ENCODE data around the gene WDR7.
A peak's percentile ranks its signal among the peaks of the same experiment; 100 is the strongest.

Gene WDR7

DNA sequence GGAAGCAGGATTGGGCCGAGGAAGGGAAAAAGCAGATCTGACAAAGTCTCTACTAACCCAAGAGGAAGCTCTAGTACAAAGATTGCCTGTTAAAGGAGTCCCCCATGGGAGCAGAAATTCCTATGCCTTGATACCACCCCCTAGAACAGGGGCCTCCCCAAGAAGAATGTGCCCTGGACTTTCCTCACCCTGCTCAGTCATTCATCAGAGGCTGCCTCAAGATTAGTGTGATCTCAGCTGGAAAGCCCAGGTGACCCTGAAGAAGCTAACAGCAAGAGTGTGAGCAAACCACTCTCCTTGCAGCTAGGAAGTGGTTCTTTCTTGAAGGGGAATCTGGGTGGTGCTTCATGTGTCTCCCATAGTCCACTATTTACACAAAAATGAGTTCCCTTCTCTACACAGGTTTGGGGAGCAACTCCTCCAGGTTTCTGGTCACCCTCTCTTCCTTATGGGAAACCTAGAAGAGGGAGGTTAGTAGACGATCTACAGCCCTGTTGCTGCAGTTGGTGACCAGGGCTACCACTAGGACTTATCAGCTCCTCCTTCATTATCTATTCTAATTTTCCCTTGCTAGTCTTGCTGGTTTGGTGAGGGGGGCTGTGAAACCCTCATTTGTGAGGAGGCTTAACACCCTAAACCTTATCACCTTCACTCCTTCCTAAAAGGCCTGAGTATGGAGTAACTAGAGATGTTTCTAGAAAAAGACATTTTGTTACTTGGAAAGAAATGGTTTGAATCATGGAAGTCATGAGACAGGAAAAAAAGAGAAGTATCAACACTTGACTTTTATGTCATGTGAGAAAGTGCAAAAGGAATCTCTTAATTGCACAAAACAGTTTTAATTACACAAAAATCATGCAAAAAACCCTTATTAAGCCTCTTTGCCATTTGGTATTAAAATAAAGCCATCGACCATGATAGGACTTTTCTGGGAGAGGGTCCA, 2.9 kb upstream of the WDR7 start:
- H3K9me2 ChIP-seq (ENCODE audit: low read depth, low read length), result no peaks in the 10 kb centered on the region
- H4K20me1 ChIP-seq (ENCODE audit: insufficient read depth, low read length), result no peaks in the 10 kb centered on the region
- H3K4me2 ChIP-seq (ENCODE audit: low read length), result no peak overlapping the region
- peaks cover 14% of the 10 kb centered on the region for H3K79me2 ChIP-seq (ENCODE audit: insufficient read depth, low read length)
- peaks cover 25% of the 10 kb centered on the region for H3K4me1 ChIP-seq (ENCODE audit: insufficient read depth, low read length, severe bottlenecking)
- H3K27ac ChIP-seq (ENCODE audit: low read depth, low read length, poor library complexity, severe bottlenecking), result no peak overlapping the region
- H3K9ac ChIP-seq (ENCODE audit: low read length), result no peak overlapping the region
- H3K27me3 ChIP-seq (ENCODE audit: insufficient read depth, low read length), result no peaks in the 10 kb centered on the region
- TF ChIP-seq EZH2 (IDR thresholded peaks at IDR 0.05; ENCODE audit: borderline replicate concordance, low read length), result no peak
- TF ChIP-seq, protein P1, sequence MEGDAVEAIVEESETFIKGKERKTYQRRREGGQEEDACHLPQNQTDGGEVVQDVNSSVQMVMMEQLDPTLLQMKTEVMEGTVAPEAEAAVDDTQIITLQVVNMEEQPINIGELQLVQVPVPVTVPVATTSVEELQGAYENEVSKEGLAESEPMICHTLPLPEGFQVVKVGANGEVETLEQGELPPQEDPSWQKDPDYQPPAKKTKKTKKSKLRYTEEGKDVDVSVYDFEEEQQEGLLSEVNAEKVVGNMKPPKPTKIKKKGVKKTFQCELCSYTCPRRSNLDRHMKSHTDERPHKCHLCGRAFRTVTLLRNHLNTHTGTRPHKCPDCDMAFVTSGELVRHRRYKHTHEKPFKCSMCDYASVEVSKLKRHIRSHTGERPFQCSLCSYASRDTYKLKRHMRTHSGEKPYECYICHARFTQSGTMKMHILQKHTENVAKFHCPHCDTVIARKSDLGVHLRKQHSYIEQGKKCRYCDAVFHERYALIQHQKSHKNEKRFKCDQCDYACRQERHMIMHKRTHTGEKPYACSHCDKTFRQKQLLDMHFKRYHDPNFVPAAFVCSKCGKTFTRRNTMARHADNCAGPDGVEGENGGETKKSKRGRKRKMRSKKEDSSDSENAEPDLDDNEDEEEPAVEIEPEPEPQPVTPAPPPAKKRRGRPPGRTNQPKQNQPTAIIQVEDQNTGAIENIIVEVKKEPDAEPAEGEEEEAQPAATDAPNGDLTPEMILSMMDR (IDR thresholded peaks at IDR 0.05; ENCODE audit: low read length), result no peak
- no peak overlapping the region for H2AFZ ChIP-seq (ENCODE audit: low read length)
- H3K4me3 ChIP-seq (ENCODE audit: low read depth, low read length, poor library complexity, severe bottlenecking), result no peak overlapping the region
- 0 out of 2 replicates have a peak, but pooled peaks cover 3% of the 10 kb centered on the region for H3F3A ChIP-seq (ENCODE audit: insufficient read depth, low read length)
- no peaks in the 10 kb centered on the region for H3K36me3 ChIP-seq (ENCODE audit: insufficient read depth, low read length)
- no peaks in the 10 kb centered on the region for H3K9me3 ChIP-seq (ENCODE audit: low read length)

DNA sequence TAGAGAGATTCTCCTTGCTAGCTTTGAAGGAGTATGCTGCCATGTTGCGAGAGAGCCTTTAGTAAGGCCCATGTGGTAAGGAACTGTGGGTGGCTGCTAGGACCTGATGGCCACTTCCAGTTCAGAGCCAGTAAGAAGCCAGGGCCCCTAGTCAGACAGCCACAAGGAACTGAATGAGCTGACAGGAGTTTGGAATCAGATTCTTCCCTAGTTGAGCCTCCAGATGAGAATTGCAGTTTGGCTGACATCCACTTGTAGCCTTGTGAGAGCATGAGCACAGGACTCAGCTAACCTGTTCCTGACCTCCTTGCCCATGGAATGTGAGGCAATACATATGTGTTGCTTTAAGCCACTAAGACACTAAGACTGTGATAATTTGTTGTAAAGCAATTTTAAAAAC, 1.2 kb upstream of the WDR7 start:
- Histone ChIP-seq H3K36me3 (ENCODE audit: insufficient read depth, low read length) (no peaks in the 10 kb centered on the region), H3K27ac (ENCODE audit: low read depth, low read length, poor library complexity, severe bottlenecking) (no peak overlapping the region), H3K9me2 (ENCODE audit: low read depth, low read length) (no peaks in the 10 kb centered on the region), H3K9ac (ENCODE audit: low read length) (no peak overlapping the region), H3K27me3 (ENCODE audit: insufficient read depth, low read length) (no peaks in the 10 kb centered on the region), H3F3A (ENCODE audit: insufficient read depth, low read length) (0 out of 2 replicates have a peak, but pooled peaks cover 3% of the 10 kb centered on the region), H3K4me3 (ENCODE audit: low read depth, low read length, poor library complexity, severe bottlenecking) (no peak overlapping the region), H3K4me2 (ENCODE audit: low read length) (no peak overlapping the region; the same call in 1 of the 2 replicates), H3K79me2 (ENCODE audit: insufficient read depth, low read length) (peaks cover 30% of the 10 kb centered on the region), H3K4me1 (ENCODE audit: insufficient read depth, low read length, severe bottlenecking) (peaks cover 29% of the 10 kb centered on the region), H4K20me1 (ENCODE audit: insufficient read depth, low read length) (no peaks in the 10 kb centered on the region), H3K9me3 (ENCODE audit: low read length) (no peaks in the 10 kb centered on the region), H2AFZ (ENCODE audit: low read length) (no peak overlapping the region)
- TF ChIP-seq, protein P1 (IDR thresholded peaks at IDR 0.05; ENCODE audit: low read length), result no peak
- no peak for TF ChIP-seq EZH2 (IDR thresholded peaks at IDR 0.05; ENCODE audit: borderline replicate concordance, low read length)

DNA sequence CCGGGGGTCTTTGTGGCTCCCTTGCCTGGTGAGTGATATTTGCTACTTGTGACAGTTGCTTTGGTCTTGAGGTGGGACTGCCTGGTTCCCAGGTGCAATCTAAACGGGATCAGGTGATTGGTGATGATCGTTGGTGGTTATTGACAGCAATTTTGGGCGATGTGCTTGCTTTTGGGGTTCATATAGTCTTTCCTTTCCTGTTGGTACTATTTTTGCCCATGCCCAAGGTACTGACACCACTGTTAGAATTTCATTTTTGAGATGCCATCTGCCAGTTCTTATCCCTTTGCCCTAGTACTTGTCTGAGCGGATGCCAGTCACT, 573 bp downstream of the WDR7 start:
- Histone ChIP-seq H3K79me2 (ENCODE audit: insufficient read depth, low read length) (peaks cover 43% of the 10 kb centered on the region), H3K36me3 (ENCODE audit: insufficient read depth, low read length) (no peaks in the 10 kb centered on the region), H3K9ac (ENCODE audit: low read length) (peak overlapping the region; percentile 90), H4K20me1 (ENCODE audit: insufficient read depth, low read length) (no peaks in the 10 kb centered on the region), H3K9me3 (ENCODE audit: low read length) (no peaks in the 10 kb centered on the region), H3K4me3 (ENCODE audit: low read depth, low read length, poor library complexity, severe bottlenecking) (peak overlapping the region; percentile 95), H3F3A (ENCODE audit: insufficient read depth, low read length) (no peaks in the 10 kb centered on the region), H3K9me2 (ENCODE audit: low read depth, low read length) (no peaks in the 10 kb centered on the region), H3K27me3 (ENCODE audit: insufficient read depth, low read length) (no peaks in the 10 kb centered on the region), H3K27ac (ENCODE audit: low read depth, low read length, poor library complexity, severe bottlenecking) (peak overlapping the region; percentile 71), H3K4me2 (ENCODE audit: low read length) (peak overlapping the region; percentile 79), H3K4me1 (ENCODE audit: insufficient read depth, low read length, severe bottlenecking) (peaks cover 26% of the 10 kb centered on the region), H2AFZ (ENCODE audit: low read length) (no peak overlapping the region)
- TF ChIP-seq, protein P1 (IDR thresholded peaks at IDR 0.05; ENCODE audit: low read length), result no peak

Measured in OCI-LY1 (cell line).